ENCODE results near the gene ABCC4. TPM values are rescaled to one million over a fixed set of nuclear protein-coding genes. Genes with fewer than 3 reads are reported as not detected.

The ABCC4 gene
- total RNA-seq, 4 donors from 2014 or later = 5.1 to 51.2 (median 14.6) TPM

GRCh38 chr13:95019886-95020285 lies 281.4 kb downstream of the ABCC4 start:
- Histone ChIP-seq H3K4me1 (no peaks in the 10 kb centered on the region), H3K4me3 (no peak overlapping the region), H3K36me3 (no peaks in the 10 kb centered on the region), H3K27ac (no peak overlapping the region), H3K27me3 (no peaks in the 10 kb centered on the region), H3K9me3 (no peaks in the 10 kb centered on the region)
- WGBS = 70% methylated on average over 7 of the region's 7 CpGs
- no peak for DNase-seq (ENCODE audit: low spot score in 2 of 2)
- no peak for TF ChIP-seq CTCF (IDR thresholded peaks at IDR 0.05)
- TF ChIP-seq POLR2A (IDR thresholded peaks at IDR 0.05) = no peak
- no peak for TF ChIP-seq EP300 (IDR thresholded peaks at IDR 0.05)
- no peak for TF ChIP-seq POLR2AphosphoS5 (IDR thresholded peaks at IDR 0.05)

GRCh38 chr13:95007322-95007721 lies 293.9 kb downstream of the ABCC4 start:
- H3K4me1 ChIP-seq = peaks cover 19% of the 10 kb centered on the region
- 90% methylated on average over 12 of the region's 12 CpGs for WGBS
- H3K27ac ChIP-seq = no peak overlapping the region
- no peaks in the 10 kb centered on the region for H3K9me3 ChIP-seq
- H3K36me3 ChIP-seq = no peaks in the 10 kb centered on the region
- TF ChIP-seq POLR2A (IDR thresholded peaks at IDR 0.05) (no peak), CTCF (IDR thresholded peaks at IDR 0.05) (no peak), POLR2AphosphoS5 (IDR thresholded peaks at IDR 0.05) (no peak), EP300 (IDR thresholded peaks at IDR 0.05) (no peak)
- H3K27me3 ChIP-seq = peaks cover 9% of the 10 kb centered on the region
- H3K4me3 ChIP-seq = no peak overlapping the region
- no peak for DNase-seq (ENCODE audit: low spot score in 2 of 2)

GRCh38 chr13:95005300-95005699 lies 296.0 kb downstream of the ABCC4 start:
- H3K4me3 ChIP-seq = no peak overlapping the region
- TF ChIP-seq POLR2A (IDR thresholded peaks at IDR 0.05) = no peak
- no peak for TF ChIP-seq CTCF (IDR thresholded peaks at IDR 0.05)
- no peak for TF ChIP-seq EP300 (IDR thresholded peaks at IDR 0.05)
- no peak for TF ChIP-seq POLR2AphosphoS5 (IDR thresholded peaks at IDR 0.05)
- no peaks in the 10 kb centered on the region for H3K36me3 ChIP-seq
- DNase-seq (ENCODE audit: low spot score in 2 of 2) = no peak
- peaks cover 19% of the 10 kb centered on the region for H3K4me1 ChIP-seq
- H3K9me3 ChIP-seq = no peaks in the 10 kb centered on the region
- H3K27ac ChIP-seq = no peak overlapping the region
- peaks cover 12% of the 10 kb centered on the region for H3K27me3 ChIP-seq

GRCh38 chr13:95003019-95003813 lies 298.0 kb downstream of the ABCC4 start:
- no peaks in the 10 kb centered on the region for H3K9me3 ChIP-seq
- H3K27me3 ChIP-seq = peaks cover 12% of the 10 kb centered on the region
- TF ChIP-seq CTCF (IDR thresholded peaks at IDR 0.05) (no peak), EP300 (IDR thresholded peaks at IDR 0.05) (no peak), POLR2A (IDR thresholded peaks at IDR 0.05) (no peak), POLR2AphosphoS5 (IDR thresholded peaks at IDR 0.05) (no peak)
- H3K4me3 ChIP-seq = peak overlapping the region; percentile 41
- no peak for DNase-seq (ENCODE audit: low spot score in 2 of 2)
- 3% methylated on average over 10 of the region's 41 CpGs for WGBS
- H3K4me1 ChIP-seq = peaks cover 16% of the 10 kb centered on the region
- H3K27ac ChIP-seq = no peak overlapping the region
- H3K36me3 ChIP-seq = no peaks in the 10 kb centered on the region

- 87% methylated on average over 8 of the region's 8 CpGs for WGBS
- no peaks in the 10 kb centered on the region for H3K36me3 ChIP-seq
- peaks cover 16% of the 10 kb centered on the region for H3K4me1 ChIP-seq
- TF ChIP-seq POLR2AphosphoS5 (IDR thresholded peaks at IDR 0.05) (no peak), POLR2A (IDR thresholded peaks at IDR 0.05) (no peak)
- no peak overlapping the region for H3K27ac ChIP-seq
- H3K27me3 ChIP-seq = peaks cover 12% of the 10 kb centered on the region
- no peak for DNase-seq (ENCODE audit: low spot score in 2 of 2)
- no peak overlapping the region for H3K4me3 ChIP-seq
- H3K9me3 ChIP-seq = no peaks in the 10 kb centered on the region
These were observed 299.1 kb downstream of the ABCC4 start for GRCh38 chr13:95002126-95002525.

Measured in suprapubic skin (tissue), 4 donors.